K562 (cell line): Measurements from ENCODE around the gene ZNF441. TPM values are rescaled to one million over a fixed set of nuclear protein-coding genes. Genes with fewer than 3 reads are reported as not detected.
A peak's percentile ranks its signal among the peaks of the same experiment; 100 is the strongest.

Experiments
- ATAC-seq: fragments of 200-7000 bp; cut with Tn5 transposase; 3 replicates; pipeline ENCODE4 v1.9.1; 2020; ENCODE audit warnings: moderate library complexity
- BruUV-seq: library from RNA; stranded (reverse); fragments of 400-500 nt; replicated peaks from 2 replicates; lab custom pipeline; 2021; lab: Mats Ljungman, UMichigan
- CTCF ChIA-PET: fragments of 300-600 bp; formaldehyde crosslinking; extraction: SDS; loops from one replicate; lab custom pipeline; 2021; ENCODE audit warnings: low intra/inter-chr PET ratio; lab: Yijun Ruan, JAX
- POLR2A ChIA-PET: fragments of 300-600, 350-650 bp; sonication (Branson Sonifier 250); formaldehyde crosslinking; extraction: SDS; loops from one replicate; lab custom pipeline; 2021; ENCODE audit warnings: antibody characterized with exemption, inconsistent platforms; lab: Yijun Ruan, JAX
- DNase-seq, 4 experiments: peaks; one replicate each; pipeline versions ENCODE4 v3.0.0 to v3.0.0-alpha.2; 2011 to 2018; ENCODE audit warnings: low spot score in 3 of 4, mixed read lengths in 3 of 4; ENCODE audit errors: extremely low read depth in 1 of 4
- FAIRE-seq: peaks from 2 replicates; lab custom pipeline; 2011; peaks lifted over from hg19 to GRCh38; lab: Jason Lieb, UNC
- H2AFZ ChIP-seq: 2 replicates; pipeline ENCODE4 v1.6.0; 2011; ENCODE audit warnings: low read depth, low read length, control low read depth, inconsistent platforms
- H3K27ac ChIP-seq: fragments of 200-600 bp; 3 replicates; pipeline ENCODE4 v1.8.0; 2011; ENCODE audit warnings: low read depth, mild to moderate bottlenecking, control low read depth, inconsistent platforms, low read length, moderate library complexity, mixed read lengths; ENCODE audit errors: extremely low read depth
- H3K27me3 ChIP-seq, 2 experiments: fragments of 300-600 bp in 1 of 2; 2 replicates in 1 of 2; 3 replicates in 1 of 2; pipeline versions ENCODE4 v1.6.0 to v1.8.0; 2011; ENCODE audit warnings: inconsistent platforms in 2 of 2, low read length in 2 of 2, mild to moderate bottlenecking in 1 of 2, mixed read lengths in 1 of 2, moderate library complexity in 1 of 2; ENCODE audit not compliant: control insufficient read depth in 2 of 2, insufficient read depth in 2 of 2
- H3K36me3 ChIP-seq: fragments of 300-600 bp; 3 replicates; pipeline ENCODE4 v1.8.0; 2011; ENCODE audit warnings: mild to moderate bottlenecking, low read length, inconsistent platforms; ENCODE audit not compliant: control insufficient read depth, insufficient read depth
- H3K4me1 ChIP-seq, 2 experiments: fragments of 200-600 bp in 1 of 2; replicated peaks in 1 of 2; 2 replicates in 1 of 2; 3 replicates in 1 of 2; pipeline versions ENCODE4 v1.5.1 to v1.8.0; 2011; ENCODE audit warnings: inconsistent platforms in 2 of 2, low read length in 2 of 2, mild to moderate bottlenecking in 1 of 2, mixed read lengths in 1 of 2, moderate library complexity in 1 of 2; ENCODE audit not compliant: control insufficient read depth in 2 of 2, insufficient read depth in 2 of 2
- H3K4me2 ChIP-seq: 2 replicates; pipeline ENCODE4 v1.6.1; 2011; ENCODE audit warnings: low read length, control low read depth, inconsistent platforms, mixed read lengths; ENCODE audit not compliant: insufficient read depth
- H3K4me3 ChIP-seq: fragments of 200-600 bp; sonication (generic), shearing (Covaris generic); 2 replicates; pipeline ENCODE4 v1.5.1; 2016; ENCODE audit warnings: control low read depth, inconsistent platforms
- H3K79me2 ChIP-seq: fragments of 200-600 bp; 3 replicates; pipeline ENCODE4 v1.8.0; 2011; ENCODE audit warnings: low read length, inconsistent platforms; ENCODE audit not compliant: control insufficient read depth, insufficient read depth
- H3K9ac ChIP-seq, 2 experiments: 2 replicates each; pipeline versions ENCODE4 v1.6.0 to v1.6.1; 2011; ENCODE audit warnings: low read depth in 2 of 2, low read length in 2 of 2, control low read depth in 1 of 2, inconsistent platforms in 1 of 2, mild to moderate bottlenecking in 1 of 2, mixed read lengths in 1 of 2; ENCODE audit not compliant: insufficient read depth in 1 of 2
- H3K9me1 ChIP-seq: one replicate; pipeline ENCODE4 v1.6.0; 2011; ENCODE audit warnings: inconsistent platforms, mild to moderate bottlenecking, low read length, moderate library complexity; ENCODE audit not compliant: control insufficient read depth, insufficient read depth
- H3K9me3 ChIP-seq: replicated peaks from 2 replicates; pipeline ENCODE4 v1.5.1; 2011; ENCODE audit warnings: low read depth, low read length, inconsistent platforms; ENCODE audit not compliant: control insufficient read depth, insufficient read depth
- H4K20me1 ChIP-seq: replicated peaks from 2 replicates; pipeline ENCODE4 v1.6.1; 2011; ENCODE audit warnings: low read length, inconsistent platforms, mixed read lengths; ENCODE audit not compliant: control insufficient read depth, insufficient read depth
- CBX3 ChIP-seq, 2 experiments: IDR thresholded peaks; 1 replicate in 1 of 2; 2 replicates in 1 of 2; pipeline ENCODE4 v1.6.1; 2012; ENCODE audit warnings: inconsistent platforms in 2 of 2, low read length in 2 of 2, borderline replicate concordance in 1 of 2, control low read depth in 1 of 2
- CBX5 ChIP-seq: IDR thresholded peaks from 2 replicates; pipeline ENCODE4 v1.6.1; 2014; ENCODE audit warnings: low read depth, borderline replicate concordance
- CREB5 ChIP-seq: fragments of 250-450 bp; sonication (Bioruptor Pico); IDR thresholded peaks from 2 replicates; pipeline ENCODE4 v1.5.0; 2020; ENCODE audit warnings: mild to moderate bottlenecking
- MYNN ChIP-seq, 2 experiments: sonication (generic); formaldehyde crosslinking in 1 of 2; IDR thresholded peaks; 2 replicates each; pipeline versions ENCODE4 v1.5.0 to v1.6.1; 2016 to 2020; ENCODE audit warnings: antibody characterized with exemption in 1 of 2, missing genetic modification reagents in 1 of 2
- NR1H2 ChIP-seq: sonication (generic); formaldehyde crosslinking; IDR thresholded peaks from 2 replicates; pipeline ENCODE4 v1.4.0; 2020; ENCODE audit warnings: mild to moderate bottlenecking, missing genetic modification reagents
- RAD51 ChIP-seq: fragments of 450-650 bp; IDR thresholded peaks from 2 replicates; pipeline ENCODE4 v1.7.1; 2016; ENCODE audit warnings: low read depth, mild to moderate bottlenecking, borderline replicate concordance
- RBM25 ChIP-seq: fragments of 200-400 bp; formaldehyde crosslinking; IDR thresholded peaks from 2 replicates; pipeline ENCODE4 v1.6.1; 2018; ENCODE audit warnings: low read length, low read depth, moderate library complexity; ENCODE audit not compliant: severe bottlenecking
- SMAD2 ChIP-seq: fragments of 150-350 bp; IDR thresholded peaks from 2 replicates; pipeline ENCODE4 v1.6.1; 2014; ENCODE audit warnings: low read depth, mild to moderate bottlenecking, low read length
- TRIM24 ChIP-seq, 2 experiments: fragments of 450-650 bp; IDR thresholded peaks; 2 replicates each; pipeline ENCODE4 v1.6.1; 2016
- TRIM28 ChIP-seq: fragments of 450-650 bp; IDR thresholded peaks from 2 replicates; pipeline ENCODE4 v1.6.1; 2017
- ZBTB17 ChIP-seq: fragments of 450-650 bp; formaldehyde crosslinking; IDR thresholded peaks from 2 replicates; pipeline ENCODE4 v1.4.0; 2020; ENCODE audit warnings: mild to moderate bottlenecking
- ZEB2 ChIP-seq: fragments of 450-650 bp; IDR thresholded peaks from 2 replicates; pipeline ENCODE4 v1.6.1; 2016
- ZNF217 ChIP-seq: sonication (generic); formaldehyde crosslinking; IDR thresholded peaks from 2 replicates; pipeline ENCODE4 v1.8.0; 2022; ENCODE audit warnings: mild to moderate bottlenecking, missing genetic modification reagents
- ZNF274 ChIP-seq: IDR thresholded peaks from 2 replicates; pipeline ENCODE4 v1.6.1; 2011; ENCODE audit warnings: low read depth, mild to moderate bottlenecking, low read length, moderate library complexity, borderline replicate concordance
- ZNF280A ChIP-seq: fragments of 450-650 bp; IDR thresholded peaks from 2 replicates; pipeline ENCODE4 v1.6.1; 2018; ENCODE audit warnings: mild to moderate bottlenecking, low read depth; ENCODE audit not compliant: partially characterized antibody
- WGBS: fragments of 100-300 bp; shearing (Covaris generic); methylation state at CpG from one replicate; pipeline ENCODE4 v1.1.6; 2016; ENCODE audit warnings: low coverage, mixed read lengths; ENCODE audit not compliant: insufficient coverage; ENCODE audit errors: missing lambda C conversion rate; 5-methylcytosine and 5-hydroxymethylcytosine counted together
- in situ Hi-C: fragments of 300-500 bp; cut with MboI; formaldehyde crosslinking; loops from 4 replicates; pipeline ENCODE4 v1.15.0; 2018; ENCODE audit warnings: inconsistent platforms, mixed read lengths
- intact Hi-C: fragments of 100-400 bp; cut with micrococcal nuclease; formaldehyde crosslinking; loops from 2 replicates; pipeline ENCODE4 v1.14.2; 2022
- polyA plus RNA-seq, 8 experiments: library from polyadenylated mRNA; depleted of rRNA in 4 of 8; stranded (reverse) in 5 of 8; unstranded in 3 of 8; fragments of >200 nt; fragmentation: Nextera tagmentation in 2 of 8; fragmentation: Illumina TruSeq in 1 of 8; extraction: Ambion mirVana in 2 of 8; extraction: Trizol in 1 of 8; gene quantifications; 2 replicates each; pipeline versions ENCODE4 v1.2.1 to v1.2.3, GENCODE V29; 2011 to 2014; ENCODE audit warnings: inconsistent platforms in 1 of 8, missing spikeins in 1 of 8
- total RNA-seq, 7 experiments: library from RNA; depleted of rRNA in 6 of 7; stranded (reverse); fragments of >200 nt in 6 of 7; fragmentation: Illumina TruSeq in 2 of 7; extraction: Trizol in 2 of 7; gene quantifications; 2 replicates each; pipeline versions ENCODE4 v1.2.1 to v1.2.3, GENCODE V29; 2011 to 2021; ENCODE audit warnings: low replicate concordance in 1 of 7
- TF ChIP-seq, protein P1 (sequence below): sonication (generic); formaldehyde crosslinking; IDR thresholded peaks from 2 replicates; pipeline ENCODE4 v1.8.0; 2022; ENCODE audit warnings: mild to moderate bottlenecking, missing genetic modification reagents
- TF ChIP-seq, protein P2 (sequence below): fragments of 250-450 bp; sonication (Bioruptor Pico); IDR thresholded peaks from 2 replicates; pipeline ENCODE4 v1.9.0; 2021; ENCODE audit warnings: mild to moderate bottlenecking, inconsistent platforms

Gene ZNF441
- total and polyA plus RNA-seq, 9 of the 15 experiments (the other 6 are each of a cell fraction or from before 2014, with no cell fraction given): 1.9 to 14.0 (median 7.8) TPM

- Histone ChIP-seq H3K79me2 (no peaks in the 10 kb centered on the region; the same call in 2 of the 3 replicates), H3K9me1 (no peaks in the 10 kb centered on the region), H3K9ac (no peak overlapping the region), H3K4me1 (peaks cover 4 to 7% of the 10 kb centered on the region in 2 experiments; a peak in 3 of 5 replicates), H3K27me3 (no peaks in the 10 kb centered on the region), H3K36me3 (peaks cover 61% of the 10 kb centered on the region), H4K20me1 (no peaks in the 10 kb centered on the region), H3K4me2 (no peak overlapping the region), H3K27ac (no peak overlapping the region), H3K9me3 (peaks cover 43% of the 10 kb centered on the region), H2AFZ (no peak overlapping the region), H3K4me3 (no peak overlapping the region)
- no peak for ATAC-seq
- WGBS: 98% methylated on average over 2 of the region's 2 CpGs
- POLR2A ChIA-PET: no interaction called here
- CTCF ChIA-PET: no interaction called here
- BruUV-seq: no TSS peak
- DNase-seq: no peak
- in situ Hi-C loops (no loop called here), intact Hi-C loops (no loop called here)
- no peak for FAIRE-seq
- no peak for TF ChIP-seq ZNF217 (CRISPR knock-in tag)
- peak; percentile 53; the same call in 1 of the 2 replicates for TF ChIP-seq ZNF274
- TF ChIP-seq, protein P1, sequence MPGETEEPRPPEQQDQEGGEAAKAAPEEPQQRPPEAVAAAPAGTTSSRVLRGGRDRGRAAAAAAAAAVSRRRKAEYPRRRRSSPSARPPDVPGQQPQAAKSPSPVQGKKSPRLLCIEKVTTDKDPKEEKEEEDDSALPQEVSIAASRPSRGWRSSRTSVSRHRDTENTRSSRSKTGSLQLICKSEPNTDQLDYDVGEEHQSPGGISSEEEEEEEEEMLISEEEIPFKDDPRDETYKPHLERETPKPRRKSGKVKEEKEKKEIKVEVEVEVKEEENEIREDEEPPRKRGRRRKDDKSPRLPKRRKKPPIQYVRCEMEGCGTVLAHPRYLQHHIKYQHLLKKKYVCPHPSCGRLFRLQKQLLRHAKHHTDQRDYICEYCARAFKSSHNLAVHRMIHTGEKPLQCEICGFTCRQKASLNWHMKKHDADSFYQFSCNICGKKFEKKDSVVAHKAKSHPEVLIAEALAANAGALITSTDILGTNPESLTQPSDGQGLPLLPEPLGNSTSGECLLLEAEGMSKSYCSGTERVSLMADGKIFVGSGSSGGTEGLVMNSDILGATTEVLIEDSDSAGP (CRISPR knock-in tag): no peak
- peak; percentile 63; the same call in 1 of the 2 replicates for TF ChIP-seq CBX5
- no peak for TF ChIP-seq RAD51
- TF ChIP-seq ZNF280A: peak; percentile 66
- TF ChIP-seq NR1H2 (CRISPR knock-in tag): no peak
- peak; percentile 55 for TF ChIP-seq RBM25
- TF ChIP-seq, protein P2, sequence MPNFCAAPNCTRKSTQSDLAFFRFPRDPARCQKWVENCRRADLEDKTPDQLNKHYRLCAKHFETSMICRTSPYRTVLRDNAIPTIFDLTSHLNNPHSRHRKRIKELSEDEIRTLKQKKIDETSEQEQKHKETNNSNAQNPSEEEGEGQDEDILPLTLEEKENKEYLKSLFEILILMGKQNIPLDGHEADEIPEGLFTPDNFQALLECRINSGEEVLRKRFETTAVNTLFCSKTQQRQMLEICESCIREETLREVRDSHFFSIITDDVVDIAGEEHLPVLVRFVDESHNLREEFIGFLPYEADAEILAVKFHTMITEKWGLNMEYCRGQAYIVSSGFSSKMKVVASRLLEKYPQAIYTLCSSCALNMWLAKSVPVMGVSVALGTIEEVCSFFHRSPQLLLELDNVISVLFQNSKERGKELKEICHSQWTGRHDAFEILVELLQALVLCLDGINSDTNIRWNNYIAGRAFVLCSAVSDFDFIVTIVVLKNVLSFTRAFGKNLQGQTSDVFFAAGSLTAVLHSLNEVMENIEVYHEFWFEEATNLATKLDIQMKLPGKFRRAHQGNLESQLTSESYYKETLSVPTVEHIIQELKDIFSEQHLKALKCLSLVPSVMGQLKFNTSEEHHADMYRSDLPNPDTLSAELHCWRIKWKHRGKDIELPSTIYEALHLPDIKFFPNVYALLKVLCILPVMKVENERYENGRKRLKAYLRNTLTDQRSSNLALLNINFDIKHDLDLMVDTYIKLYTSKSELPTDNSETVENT: no peak
- peak; percentile 53; the same call in 1 of the 2 replicates for TF ChIP-seq ZEB2
- TF ChIP-seq TRIM24 (IDR thresholded peaks at IDR 0.05): peak in 1 of 2 experiments; percentile 40; a peak in 1 of 4 replicates
- TF ChIP-seq ZBTB17 (CRISPR knock-in tag): no peak
- TF ChIP-seq MYNN (IDR thresholded peaks at IDR 0.05): no peak
- TF ChIP-seq MYNN (CRISPR knock-in tag; IDR thresholded peaks at IDR 0.05): no peak
- no peak for TF ChIP-seq CREB5 (CRISPR knock-in tag)
- TF ChIP-seq CBX3 (IDR thresholded peaks at IDR 0.05; ENCODE audit: borderline replicate concordance in 1 of 2, low read length in 2 of 2): peak in 1 of 2 experiments; percentile 76; a peak in 2 of 3 replicates
- TF ChIP-seq SMAD2: no peak
- peak; percentile 80 for TF ChIP-seq TRIM28
These were observed 66.7 kb downstream of the ZNF441 start for GRCh38 chr19:11833541-11833940.
